Mesothelial cell of epicardium (in vitro differentiated cells): ENCODE results near the gene CTBP2. TPM values are rescaled to one million over a fixed set of nuclear protein-coding genes. Genes with fewer than 3 reads are reported as not detected.

Experiments
- DNase-seq, 2 experiments: peaks; one replicate each; pipeline ENCODE4 v3.0.0; 2021; ENCODE audit warnings: low spot score in 2 of 2; ENCODE audit not compliant: unreplicated experiment in 2 of 2
- H3K27ac Mint-ChIP-seq: 2 replicates; pipeline ENCODE4 v1.8.0; 2021; ENCODE audit warnings: mixed read lengths
- H3K27me3 Mint-ChIP-seq: 2 replicates; pipeline ENCODE4 v1.8.0; 2021; ENCODE audit warnings: low read depth, mixed read lengths
- H3K36me3 Mint-ChIP-seq: 2 replicates; pipeline ENCODE4 v1.8.0; 2021; ENCODE audit warnings: mixed read lengths
- H3K4me1 Mint-ChIP-seq: 2 replicates; pipeline ENCODE4 v1.8.0; 2021; ENCODE audit warnings: mixed read lengths
- H3K4me3 Mint-ChIP-seq: 2 replicates; pipeline ENCODE4 v1.8.0; 2021; ENCODE audit warnings: mild to moderate bottlenecking, moderate library complexity, mixed read lengths
- H3K9me3 Mint-ChIP-seq: 2 replicates; pipeline ENCODE4 v1.8.0; 2021; ENCODE audit warnings: mixed read lengths
- CTCF ChIP-seq: fragments of 200-600 bp; sonication (generic); IDR thresholded peaks from one replicate; pipeline ENCODE4 v1.5.0; 2021; ENCODE audit warnings: antibody characterized with exemption; ENCODE audit not compliant: unreplicated experiment
- total RNA-seq: library from RNA; stranded (reverse); gene quantifications from 3 replicates; pipeline ENCODE4 v1.2.1, GENCODE V29; 2021

Gene CTBP2
- total RNA-seq, 1 donor from 2014 or later = 122 TPM

GRCh38 chr10:125002423-125003145 lies 157.8 kb downstream of the CTBP2 start:
- Mint-ChIP-seq H3K27me3 (no peaks in the 10 kb centered on the region), H3K27ac (peak overlapping the region; percentile 47), H3K4me1 (peaks cover 10% of the 10 kb centered on the region), H3K36me3 (peaks cover under 1% of the 10 kb centered on the region), H3K9me3 (no peaks in the 10 kb centered on the region), H3K4me3 (no peak overlapping the region)
- no peak for DNase-seq
- TF ChIP-seq CTCF = no peak

DNA sequence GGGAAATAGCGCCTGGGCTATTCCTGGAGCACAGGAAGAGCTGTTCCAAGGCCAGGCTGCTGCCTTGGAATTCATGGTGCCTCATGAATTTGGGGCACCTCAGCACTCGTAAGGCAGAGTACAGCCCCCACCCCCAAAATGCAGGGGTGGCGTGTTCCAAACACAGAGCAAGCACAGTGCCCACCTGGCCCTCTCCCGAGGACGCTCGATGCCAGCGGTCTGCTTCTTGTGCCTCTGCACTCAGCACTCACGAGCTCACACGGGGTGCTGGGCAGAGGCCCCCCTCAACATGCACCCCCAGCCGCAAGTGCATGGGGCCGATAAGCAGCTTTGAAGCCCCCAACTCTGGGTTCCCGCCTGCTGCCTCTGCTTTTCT lies 158.3 kb downstream of the CTBP2 start:
- Mint-ChIP-seq H3K27me3 (no peaks in the 10 kb centered on the region), H3K4me1 (peaks cover 10% of the 10 kb centered on the region), H3K27ac (no peak overlapping the region), H3K9me3 (no peaks in the 10 kb centered on the region), H3K36me3 (peaks cover 5% of the 10 kb centered on the region), H3K4me3 (no peak overlapping the region)
- no peak for TF ChIP-seq CTCF
- no peak for DNase-seq

DNA sequence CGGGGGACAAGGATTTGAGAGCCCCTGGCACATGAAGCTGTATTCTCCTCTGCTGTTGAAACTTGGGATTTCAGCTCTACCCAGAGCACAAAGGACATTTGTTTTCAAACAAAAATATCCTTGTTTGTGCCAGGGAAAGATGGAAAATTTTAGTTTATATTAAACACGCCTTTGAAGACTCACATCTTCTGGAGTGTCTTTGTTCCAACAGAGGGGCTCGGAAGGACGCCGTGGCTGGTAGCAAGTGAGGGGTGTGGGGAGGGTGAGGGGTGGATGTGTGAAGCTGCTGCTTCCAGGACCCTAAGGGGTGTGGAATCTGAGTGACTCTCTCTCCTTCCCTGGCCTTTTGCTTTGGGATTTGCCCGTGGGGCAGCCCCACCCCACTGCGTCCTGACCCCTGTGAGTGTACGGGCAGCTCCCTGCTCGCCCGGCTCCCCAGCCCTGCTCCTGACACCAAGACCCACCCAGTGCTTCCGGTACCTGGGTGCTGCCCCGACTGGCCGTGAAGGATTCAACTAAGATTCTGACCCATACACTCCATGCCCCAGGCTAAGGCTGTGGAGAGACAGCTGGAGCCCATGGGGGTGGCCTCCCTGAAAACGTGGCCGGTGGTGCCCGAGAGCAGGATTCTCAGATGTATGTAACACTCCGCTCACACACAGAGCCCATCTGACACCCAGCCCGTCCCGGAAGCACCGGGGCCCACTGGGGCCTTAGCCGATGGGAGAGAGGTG lies 158.9 kb downstream of the CTBP2 start:
- no peak for DNase-seq
- Mint-ChIP-seq H3K4me3 (no peak overlapping the region), H3K9me3 (no peaks in the 10 kb centered on the region), H3K27me3 (no peaks in the 10 kb centered on the region), H3K27ac (peak overlapping the region; percentile 64), H3K36me3 (peaks cover 5% of the 10 kb centered on the region), H3K4me1 (peaks cover 10% of the 10 kb centered on the region)
- no peak for TF ChIP-seq CTCF

GRCh38 chr10:125000366-125001312 lies 159.7 kb downstream of the CTBP2 start:
- no peaks in the 10 kb centered on the region for H3K9me3 Mint-ChIP-seq
- DNase-seq = no peak
- H3K4me1 Mint-ChIP-seq = peaks cover 10% of the 10 kb centered on the region

More at GRCh38 chr10:125000366-125001312, 159.7 kb downstream of the CTBP2 start:
- Mint-ChIP-seq H3K36me3 (peaks cover 5% of the 10 kb centered on the region), H3K27ac (peak overlapping the region; percentile 64), H3K27me3 (no peaks in the 10 kb centered on the region), H3K4me3 (no peak overlapping the region)
- no peak for TF ChIP-seq CTCF
